ENCODE measurements around the gene BSG. TPM values are rescaled to one million over a fixed set of nuclear protein-coding genes. Genes with fewer than 3 reads are reported as not detected.
"Not testable (repeated sequence)": the region's sequence is repeated elsewhere in the genome, so short reads cannot be mapped to it uniquely, and the experiment has no call there.

Gene BSG
- total RNA-seq, 1 donor from 2014 or later, result 330 TPM

DNA sequence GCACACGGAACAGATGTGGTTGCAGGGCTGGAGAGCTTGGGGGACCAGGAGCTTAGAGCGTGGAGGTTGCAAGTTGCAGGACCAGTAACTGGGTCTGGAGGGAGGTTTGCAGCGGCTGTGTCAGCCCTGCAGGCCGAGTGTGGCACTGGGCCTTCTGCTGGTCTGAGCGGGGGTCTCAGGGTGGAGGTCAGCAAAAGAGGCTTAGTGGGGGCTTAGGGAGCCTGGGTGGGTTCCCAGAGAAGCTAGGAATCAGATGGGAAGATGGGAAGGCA, 11.5 kb downstream of the BSG start:
- Mint-ChIP-seq H3K9me3 (peaks cover 2% of the 10 kb centered on the region), H3K27me3 (ENCODE audit: insufficient read depth, low read depth) (peaks cover 13% of the 10 kb centered on the region), H3K4me1 (peaks cover 7% of the 10 kb centered on the region), H3K27ac (no peak overlapping the region), H3K4me3 (peak overlapping the region; percentile 72), H3K36me3 (no peaks in the 10 kb centered on the region)
- no peak overlapping the region for H2AFZ ChIP-seq (replicated peaks)
- no peaks in the 10 kb centered on the region for H3K4me1 ChIP-seq
- no peak for DNase-seq (ENCODE audit: low spot score)
- no peak overlapping the region for H3K9ac ChIP-seq
- H3K27me3 ChIP-seq, result peaks cover 18% of the 10 kb centered on the region
- H3K4me2 ChIP-seq, result no peak overlapping the region
- no peak overlapping the region for H3K4me3 ChIP-seq
- no peaks in the 10 kb centered on the region for H3K9me3 ChIP-seq (ENCODE audit: low read depth)
- H3K36me3 ChIP-seq, result no peaks in the 10 kb centered on the region
- peaks cover 89% of the 10 kb centered on the region for H4K20me1 ChIP-seq (ENCODE audit: low read depth)
- peaks cover 38% of the 10 kb centered on the region for H3F3A ChIP-seq (ENCODE audit: low read depth)
- TF ChIP-seq, protein P1, sequence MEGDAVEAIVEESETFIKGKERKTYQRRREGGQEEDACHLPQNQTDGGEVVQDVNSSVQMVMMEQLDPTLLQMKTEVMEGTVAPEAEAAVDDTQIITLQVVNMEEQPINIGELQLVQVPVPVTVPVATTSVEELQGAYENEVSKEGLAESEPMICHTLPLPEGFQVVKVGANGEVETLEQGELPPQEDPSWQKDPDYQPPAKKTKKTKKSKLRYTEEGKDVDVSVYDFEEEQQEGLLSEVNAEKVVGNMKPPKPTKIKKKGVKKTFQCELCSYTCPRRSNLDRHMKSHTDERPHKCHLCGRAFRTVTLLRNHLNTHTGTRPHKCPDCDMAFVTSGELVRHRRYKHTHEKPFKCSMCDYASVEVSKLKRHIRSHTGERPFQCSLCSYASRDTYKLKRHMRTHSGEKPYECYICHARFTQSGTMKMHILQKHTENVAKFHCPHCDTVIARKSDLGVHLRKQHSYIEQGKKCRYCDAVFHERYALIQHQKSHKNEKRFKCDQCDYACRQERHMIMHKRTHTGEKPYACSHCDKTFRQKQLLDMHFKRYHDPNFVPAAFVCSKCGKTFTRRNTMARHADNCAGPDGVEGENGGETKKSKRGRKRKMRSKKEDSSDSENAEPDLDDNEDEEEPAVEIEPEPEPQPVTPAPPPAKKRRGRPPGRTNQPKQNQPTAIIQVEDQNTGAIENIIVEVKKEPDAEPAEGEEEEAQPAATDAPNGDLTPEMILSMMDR (IDR thresholded peaks at IDR 0.05), result no peak
- TF ChIP-seq EZH2phosphoT487 (IDR thresholded peaks at IDR 0.05) (no peak), EZH2 (IDR thresholded peaks at IDR 0.05) (no peak)
- peak overlapping the region; percentile 81 for H3K27ac ChIP-seq
- H3K79me2 ChIP-seq (ENCODE audit: low read depth), result peaks cover 18% of the 10 kb centered on the region

DNA sequence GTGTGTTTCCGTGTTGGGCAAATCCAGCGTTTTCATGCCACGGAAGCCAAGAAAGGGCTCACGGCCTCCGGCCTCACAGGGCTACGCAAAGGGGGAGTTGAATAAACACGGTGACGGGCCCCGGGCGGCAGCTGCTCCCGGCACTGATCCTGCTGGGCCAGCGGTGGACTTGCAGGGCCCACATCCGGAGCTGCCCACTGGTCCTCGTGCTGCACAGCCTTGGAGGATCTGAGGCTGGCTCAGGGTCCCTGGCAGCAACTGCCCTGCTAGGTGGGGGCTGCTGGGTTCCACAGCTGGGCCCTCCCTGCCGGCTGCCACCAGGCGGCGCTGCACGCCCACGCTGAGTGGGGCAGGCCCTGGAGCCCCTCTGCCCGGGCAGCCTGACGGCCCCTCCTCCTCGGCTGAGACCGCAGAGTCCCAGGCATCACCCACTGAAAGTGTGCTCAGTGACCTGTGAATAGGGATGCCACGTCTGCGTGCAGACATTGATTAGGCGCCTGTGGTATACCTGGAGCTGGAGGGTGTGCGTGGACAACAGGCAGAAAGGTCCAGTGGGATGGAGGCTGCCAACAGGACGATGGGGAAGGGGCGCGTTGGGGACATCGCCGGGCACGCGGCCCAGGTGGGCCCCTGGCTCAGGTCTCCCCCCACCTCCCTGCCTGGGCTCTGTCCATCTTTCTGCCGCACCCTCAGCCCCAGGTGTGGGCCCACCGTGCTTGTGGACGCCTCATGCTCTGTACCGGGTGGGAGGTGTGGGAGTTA, 12.0 kb downstream of the BSG start:
- peaks cover 12% of the 10 kb centered on the region for H3K79me2 ChIP-seq (ENCODE audit: low read depth)
- Mint-ChIP-seq H3K27ac (no peak overlapping the region), H3K9me3 (peaks cover 2% of the 10 kb centered on the region), H3K4me1 (peaks cover 7% of the 10 kb centered on the region), H3K36me3 (no peaks in the 10 kb centered on the region), H3K4me3 (peak overlapping the region; percentile 72), H3K27me3 (ENCODE audit: insufficient read depth, low read depth) (peaks cover 17% of the 10 kb centered on the region)
- no peak overlapping the region for H3K4me2 ChIP-seq
- H4K20me1 ChIP-seq (ENCODE audit: low read depth), result peaks cover 89% of the 10 kb centered on the region
- H3K9ac ChIP-seq, result no peak overlapping the region
- H3K27me3 ChIP-seq, result peaks cover 23% of the 10 kb centered on the region
- TF ChIP-seq EZH2 (IDR thresholded peaks at IDR 0.05), result no peak
- TF ChIP-seq, protein P1 (IDR thresholded peaks at IDR 0.05), result peak; percentile 93
- no peak for TF ChIP-seq EZH2phosphoT487 (IDR thresholded peaks at IDR 0.05)
- H3K36me3 ChIP-seq, result no peaks in the 10 kb centered on the region
- no peak overlapping the region for H3K4me3 ChIP-seq
- peak overlapping the region; percentile 81 for H3K27ac ChIP-seq
- peak; percentile 82 for DNase-seq (ENCODE audit: low spot score)
- H3K4me1 ChIP-seq, result no peaks in the 10 kb centered on the region
- no peak overlapping the region for H2AFZ ChIP-seq (replicated peaks)
- H3K9me3 ChIP-seq (ENCODE audit: low read depth), result no peaks in the 10 kb centered on the region
- peaks cover 43% of the 10 kb centered on the region for H3F3A ChIP-seq (ENCODE audit: low read depth)

DNA sequence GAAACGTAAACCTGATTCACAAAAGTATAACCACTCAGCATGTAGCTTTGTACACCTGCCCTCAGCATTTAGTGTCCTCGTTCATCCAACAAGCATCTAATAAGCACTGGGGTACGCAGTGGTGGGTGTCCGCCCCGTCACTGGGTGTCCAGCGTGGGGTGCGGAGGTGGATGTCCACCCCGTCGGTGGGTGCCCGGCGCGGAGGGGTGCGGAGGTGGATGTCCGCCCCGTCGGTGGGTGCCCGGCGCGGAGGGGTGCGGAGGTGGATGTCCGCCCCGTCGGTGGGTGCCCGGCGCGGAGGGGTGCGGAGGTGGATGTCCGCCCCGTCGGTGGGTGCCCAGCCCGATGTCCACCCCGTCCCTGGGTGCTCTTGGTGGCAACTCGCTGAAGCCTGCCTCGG, 12.8 kb downstream of the BSG start:
- not testable (repeated sequence) for H3K4me2 ChIP-seq; H3K36me3 ChIP-seq; H3K9me3 ChIP-seq (ENCODE audit: low read depth); H3K9me3 Mint-ChIP-seq; H3K27ac ChIP-seq; H2AFZ ChIP-seq (replicated peaks); H3K4me3 Mint-ChIP-seq; H3K27ac Mint-ChIP-seq; H3K36me3 Mint-ChIP-seq; H3K79me2 ChIP-seq (ENCODE audit: low read depth); H3K4me1 ChIP-seq; H3K4me3 ChIP-seq; H3K9ac ChIP-seq; H3K4me1 Mint-ChIP-seq; DNase-seq (ENCODE audit: low spot score)
- peaks cover 26% of the 10 kb centered on the region for H3K27me3 ChIP-seq
- peaks cover 82% of the 10 kb centered on the region for H4K20me1 ChIP-seq (ENCODE audit: low read depth)
- H3F3A ChIP-seq (ENCODE audit: low read depth), result peaks cover 43% of the 10 kb centered on the region
- peaks cover 17% of the 10 kb centered on the region for H3K27me3 Mint-ChIP-seq (ENCODE audit: insufficient read depth, low read depth)

DNA sequence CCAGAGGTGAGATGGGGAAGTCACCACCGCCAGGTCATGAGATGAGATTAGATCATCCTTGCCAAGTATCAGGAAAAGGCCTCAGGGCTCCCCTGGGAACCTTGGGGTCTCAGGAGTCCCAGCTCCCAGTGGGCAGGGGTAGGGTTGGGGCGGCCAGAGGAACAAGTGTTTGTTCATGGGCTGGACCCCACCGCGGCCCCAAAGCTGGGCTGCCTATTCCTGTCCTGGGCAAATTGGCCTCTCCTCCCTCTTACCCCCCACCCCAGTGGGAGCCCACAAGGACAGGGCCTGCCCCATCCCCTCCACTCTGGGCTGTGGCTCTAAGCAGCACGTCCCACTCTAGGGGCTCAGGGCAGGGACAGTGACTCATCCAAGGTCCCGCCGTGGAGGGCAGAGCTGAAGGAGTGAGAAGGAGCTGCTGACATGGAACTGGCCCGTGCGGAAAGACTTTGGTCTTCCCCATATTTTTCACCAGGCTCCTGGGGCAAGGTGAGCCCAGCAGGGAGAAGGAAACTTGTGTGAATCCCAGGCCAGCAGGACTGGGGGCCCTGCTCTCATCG, 13.2 kb downstream of the BSG start:
- Mint-ChIP-seq H3K27me3 (ENCODE audit: insufficient read depth, low read depth) (peaks cover 17% of the 10 kb centered on the region), H3K4me3 (no peak overlapping the region), H3K36me3 (no peaks in the 10 kb centered on the region), H3K4me1 (peaks cover 7% of the 10 kb centered on the region), H3K27ac (no peak overlapping the region), H3K9me3 (peaks cover 2% of the 10 kb centered on the region)
- H2AFZ ChIP-seq (replicated peaks), result no peak overlapping the region
- no peaks in the 10 kb centered on the region for H3K9me3 ChIP-seq (ENCODE audit: low read depth)
- H3K79me2 ChIP-seq (ENCODE audit: low read depth), result peaks cover under 1% of the 10 kb centered on the region
- H3K27me3 ChIP-seq, result peaks cover 31% of the 10 kb centered on the region
- H3K36me3 ChIP-seq, result no peaks in the 10 kb centered on the region
- H3K4me2 ChIP-seq, result no peak overlapping the region
- peaks cover 43% of the 10 kb centered on the region for H3F3A ChIP-seq (ENCODE audit: low read depth)
- H4K20me1 ChIP-seq (ENCODE audit: low read depth), result peaks cover 81% of the 10 kb centered on the region
- H3K4me3 ChIP-seq, result no peak overlapping the region
- no peak overlapping the region for H3K27ac ChIP-seq
- DNase-seq (ENCODE audit: low spot score), result no peak
- H3K9ac ChIP-seq, result no peak overlapping the region
- TF ChIP-seq EZH2phosphoT487 (IDR thresholded peaks at IDR 0.05) (no peak), EZH2 (IDR thresholded peaks at IDR 0.05) (no peak)
- TF ChIP-seq, protein P1 (IDR thresholded peaks at IDR 0.05), result no peak
- H3K4me1 ChIP-seq, result no peaks in the 10 kb centered on the region
